PFSK-1 (cell line): ENCODE results near the gene AMHR2.

Experiments
- FOXP2 ChIP-seq: optimal IDR thresholded peaks from 2 replicates; pipeline ENCODE3; 2011; ENCODE audit warnings: borderline replicate concordance, control low read depth, inconsistent platforms; ENCODE audit not compliant: insufficient read depth; ENCODE audit errors: extremely low read length, extremely low read depth
- POLR2AphosphoS5 ChIP-seq: IDR thresholded peaks from 2 replicates; pipeline ENCODE4 v1.6.1; 2012; ENCODE audit warnings: low read depth, mild to moderate bottlenecking, control low read depth, low read length, moderate library complexity
- SIN3A ChIP-seq: IDR thresholded peaks from 2 replicates; pipeline ENCODE4 v1.6.1; 2012; ENCODE audit warnings: mild to moderate bottlenecking, low read length, moderate library complexity, borderline replicate concordance; ENCODE audit not compliant: insufficient read depth

GRCh38 chr12:53430116-53430515 lies 6.5 kb downstream of the AMHR2 start:
- TF ChIP-seq POLR2AphosphoS5 (no peak), FOXP2 (no peak), SIN3A (no peak)
